ENCODE measurements around the gene USP36. TPM values are rescaled to one million over a fixed set of nuclear protein-coding genes. Genes with fewer than 3 reads are reported as not detected.

USP36 gene
- total and polyA plus RNA-seq, 9 of the 15 experiments (the other 6 are each of a cell fraction or from before 2014, with no cell fraction given): 6.4 to 72.8 (median 22.5) TPM

DNA sequence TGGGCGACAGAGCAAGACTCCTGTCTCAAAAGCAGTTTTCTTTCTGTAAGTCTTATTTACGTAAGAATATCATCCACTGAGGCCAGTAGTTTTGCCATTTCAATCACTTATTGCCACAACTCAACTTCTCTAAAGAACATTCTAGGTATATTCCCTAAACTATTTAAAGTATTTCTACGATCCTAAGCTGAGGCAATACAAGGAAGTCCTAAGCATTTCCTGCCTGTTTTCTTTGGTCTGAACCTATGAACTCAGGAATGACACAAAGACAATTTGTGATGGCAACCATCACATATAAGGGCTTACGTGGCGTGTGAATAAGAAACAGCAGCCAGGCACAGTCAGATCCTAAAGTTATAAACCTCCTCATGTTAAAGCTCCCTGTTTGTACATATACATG lies 14.2 kb downstream of the USP36 start (continued):
- TF ChIP-seq HBP1 (CRISPR knock-in tag; IDR thresholded peaks at IDR 0.05): no peak

DNA sequence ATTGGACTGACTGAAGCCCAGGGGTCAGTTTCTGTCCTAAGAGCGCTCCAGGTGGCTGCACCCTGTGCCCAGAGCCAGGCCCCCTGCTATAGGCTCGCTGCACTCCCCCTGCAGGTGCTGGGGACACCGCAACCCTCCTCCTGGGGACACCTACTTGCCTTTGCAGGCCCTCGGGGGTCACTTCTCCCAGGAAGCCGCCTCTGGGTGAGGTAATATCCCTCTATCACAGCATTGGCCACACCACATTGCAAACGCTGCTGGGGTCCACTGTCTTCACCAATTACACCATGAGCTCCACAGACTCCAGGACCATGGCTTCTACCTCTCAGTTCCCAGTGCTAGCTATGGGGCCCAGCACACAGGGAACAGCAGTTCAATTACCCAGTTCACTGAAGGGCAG lies 14.9 kb downstream of the USP36 start:
- Histone ChIP-seq H2AFZ (ENCODE audit: low read depth, low read length) (no peak overlapping the region), H3K36me3 (ENCODE audit: control insufficient read depth, insufficient read depth, low read length) (peaks cover 93% of the 10 kb centered on the region), H3K4me2 (ENCODE audit: insufficient read depth, low read length) (no peak overlapping the region), H3K27me3 (ENCODE audit: control insufficient read depth in 2 of 2, insufficient read depth in 2 of 2, low read length in 2 of 2) (no peaks in the 10 kb centered on the region), H3K4me1 (replicated peaks in 1 of 2; ENCODE audit: control insufficient read depth in 2 of 2, insufficient read depth in 2 of 2, low read length in 2 of 2) (no peaks in the 10 kb centered on the region), H3K9ac (ENCODE audit: insufficient read depth in 1 of 2, low read depth in 2 of 2, low read length in 2 of 2) (no peak overlapping the region), H3K9me1 (ENCODE audit: control insufficient read depth, insufficient read depth, low read length) (no peaks in the 10 kb centered on the region), H3K27ac (ENCODE audit: extremely low read depth, low read depth, low read length) (no peak overlapping the region), H4K20me1 (replicated peaks; ENCODE audit: control insufficient read depth, insufficient read depth, low read length) (peaks cover 20% of the 10 kb centered on the region), H3K79me2 (ENCODE audit: control insufficient read depth, insufficient read depth, low read length) (peaks cover 9% of the 10 kb centered on the region; the same call in 1 of the 3 replicates), H3K9me3 (replicated peaks; ENCODE audit: control insufficient read depth, insufficient read depth, low read depth, low read length) (no peaks in the 10 kb centered on the region), H3K4me3 (no peak overlapping the region)
- TF ChIP-seq FIP1L1 (IDR thresholded peaks at IDR 0.05; ENCODE audit: low read depth, low read length, poor library complexity, severe bottlenecking) (no peak), MEF2D (tag; conservative IDR thresholded peaks at IDR 0.05; ENCODE audit: low read depth) (no peak), RBBP5 (IDR thresholded peaks at IDR 0.05; ENCODE audit: borderline replicate concordance, insufficient read depth, low read length, poor library complexity, severe bottlenecking) (no peak)
- TF ChIP-seq, protein P1, sequence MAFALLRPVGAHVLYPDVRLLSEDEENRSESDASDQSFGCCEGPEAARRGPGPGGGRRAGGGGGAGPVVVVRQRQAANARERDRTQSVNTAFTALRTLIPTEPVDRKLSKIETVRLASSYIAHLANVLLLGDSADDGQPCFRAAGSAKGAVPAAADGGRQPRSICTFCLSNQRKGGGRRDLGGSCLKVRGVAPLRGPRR (CRISPR knock-in tag; IDR thresholded peaks at IDR 0.05): no peak
- ATAC-seq (no peak), FAIRE-seq (no peak), DNase-seq (ENCODE audit: extremely low read depth in 1 of 4, low spot score in 3 of 4) (no peak)
- ChIA-PET POLR2A (no interaction called here), CTCF (ENCODE audit: low intra/inter-chr PET ratio) (no interaction called here)
- in situ Hi-C loops (cut with MboI): no loop called here
- 94% methylated on average over 6 of the region's 6 CpGs for WGBS (ENCODE audit: insufficient coverage, low coverage, missing lambda C conversion rate)
- BruUV-seq (replicated peaks): no TSS peak
- intact Hi-C loops (cut with micrococcal nuclease): no loop called here

Data from K562 (cell line).